H54 (cell line): ENCODE measurements around the gene MST1.

Experiments
- DNase-seq: peaks from one replicate; pipeline ENCODE4 v3.0.0; 2011; ENCODE audit warnings: low spot score, mixed read lengths; ENCODE audit not compliant: insufficient read length
- FAIRE-seq: peaks from 3 replicates; lab custom pipeline; 2011; peaks lifted over from hg19 to GRCh38; lab: Jason Lieb, UNC
- POLR2A ChIP-seq: IDR thresholded peaks from 2 replicates; pipeline ENCODE4 v1.6.1; 2011; ENCODE audit warnings: low read depth, mild to moderate bottlenecking, low read length

MST1 gene

GRCh38 chr3:49714728-49715550 is 25.7 kb upstream of the MST1 start:
- DNase-seq (no peak), FAIRE-seq (no peak)
- TF ChIP-seq POLR2A = no peak

GRCh38 chr3:49713336-49714105 is 24.2 kb upstream of the MST1 start:
- FAIRE-seq (no peak), DNase-seq (no peak)

GRCh38 chr3:49712631-49713317 is 23.5 kb upstream of the MST1 start:
- no peak for DNase-seq
- FAIRE-seq = no peak
- TF ChIP-seq POLR2A = no peak

More at GRCh38 chr3:49713336-49714105, 24.2 kb upstream of the MST1 start:
- no peak for TF ChIP-seq POLR2A

- TF ChIP-seq POLR2A = no peak
- DNase-seq (no peak), FAIRE-seq (no peak)
Observed at GRCh38 chr3:49712166-49712565, 22.9 kb upstream of the MST1 start.

GRCh38 chr3:49711489-49711888 is 22.2 kb upstream of the MST1 start:
- no peak for TF ChIP-seq POLR2A
- DNase-seq (no peak), FAIRE-seq (no peak)

GRCh38 chr3:49709852-49710251 is 20.6 kb upstream of the MST1 start:
- FAIRE-seq = no peak
- DNase-seq = no peak
- no peak for TF ChIP-seq POLR2A

- no peak for TF ChIP-seq POLR2A
- FAIRE-seq (peak; percentile 75), DNase-seq (peak; percentile 55)
Observed at GRCh38 chr3:49707113-49707480, 17.8 kb upstream of the MST1 start.

GRCh38 chr3:49706456-49707112 is 17.3 kb upstream of the MST1 start:
- no peak for TF ChIP-seq POLR2A
- FAIRE-seq (no peak), DNase-seq (no peak)

GRCh38 chr3:49705390-49705960 is 16.2 kb upstream of the MST1 start:
- FAIRE-seq (no peak), DNase-seq (no peak)
- no peak for TF ChIP-seq POLR2A

- no peak for TF ChIP-seq POLR2A
- no peak for FAIRE-seq
- DNase-seq = no peak
Observed at GRCh38 chr3:49704629-49705028, 15.4 kb upstream of the MST1 start.

GRCh38 chr3:49703956-49704355 is 14.7 kb upstream of the MST1 start:
- DNase-seq (no peak), FAIRE-seq (no peak)
- TF ChIP-seq POLR2A = no peak

- FAIRE-seq (no peak), DNase-seq (peak; percentile 85)
- no peak for TF ChIP-seq POLR2A
Observed at GRCh38 chr3:49703443-49703927, 14.2 kb upstream of the MST1 start.

- DNase-seq = no peak
- no peak for FAIRE-seq
- TF ChIP-seq POLR2A = no peak
Observed at GRCh38 chr3:49702672-49703071, 13.4 kb upstream of the MST1 start.
